WI38 (cell line): Measurements from ENCODE around the gene FDXR.

Experiments
- H3K4me3 ChIP-seq: 2 replicates; pipeline ENCODE4 v1.5.1; 2011; ENCODE audit warnings: low read depth, mild to moderate bottlenecking, control low read depth, low read length
- TF ChIP-seq, protein P1 (sequence below): IDR thresholded peaks from 2 replicates; pipeline ENCODE4 v1.5.1; 2012; ENCODE audit warnings: low read depth, mild to moderate bottlenecking, control low read depth, low read length

The FDXR gene

DNA sequence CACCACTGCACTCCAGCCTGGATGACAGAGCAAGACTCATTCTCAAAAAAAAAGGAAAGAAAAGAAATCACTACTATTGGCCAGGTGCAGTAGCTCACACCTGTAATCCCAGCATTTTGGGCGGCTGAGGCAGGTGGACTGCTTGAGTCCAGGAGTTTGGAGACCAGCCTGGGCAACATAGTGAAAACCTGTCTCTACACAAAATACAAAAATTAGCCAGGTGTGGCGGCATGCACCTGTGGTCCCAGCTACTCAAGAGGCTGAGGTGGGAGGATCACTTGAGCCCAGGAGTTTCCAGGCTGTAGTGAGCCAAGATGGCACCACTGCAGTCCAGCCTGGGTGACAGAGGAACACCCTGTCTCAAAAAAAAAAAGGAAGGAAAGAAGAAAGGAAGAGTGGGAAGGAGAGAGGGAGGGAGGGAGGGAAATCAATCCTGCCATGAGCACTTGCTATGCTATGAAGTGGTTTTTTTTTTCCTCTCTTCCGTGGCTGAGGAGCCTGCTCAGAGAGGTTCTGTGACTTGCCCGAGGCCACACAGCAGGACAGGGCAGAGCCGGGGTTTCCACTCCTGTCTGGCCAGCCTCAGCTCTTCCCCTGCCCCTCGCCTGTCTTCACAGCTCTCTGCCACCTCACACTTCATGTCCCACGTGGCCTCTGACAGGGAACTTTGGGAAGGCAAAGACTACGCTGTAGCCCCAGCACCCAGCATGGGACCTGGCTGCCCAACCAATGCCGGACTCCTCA lies 24.0 kb downstream of the FDXR start:
- TF ChIP-seq, protein P1, sequence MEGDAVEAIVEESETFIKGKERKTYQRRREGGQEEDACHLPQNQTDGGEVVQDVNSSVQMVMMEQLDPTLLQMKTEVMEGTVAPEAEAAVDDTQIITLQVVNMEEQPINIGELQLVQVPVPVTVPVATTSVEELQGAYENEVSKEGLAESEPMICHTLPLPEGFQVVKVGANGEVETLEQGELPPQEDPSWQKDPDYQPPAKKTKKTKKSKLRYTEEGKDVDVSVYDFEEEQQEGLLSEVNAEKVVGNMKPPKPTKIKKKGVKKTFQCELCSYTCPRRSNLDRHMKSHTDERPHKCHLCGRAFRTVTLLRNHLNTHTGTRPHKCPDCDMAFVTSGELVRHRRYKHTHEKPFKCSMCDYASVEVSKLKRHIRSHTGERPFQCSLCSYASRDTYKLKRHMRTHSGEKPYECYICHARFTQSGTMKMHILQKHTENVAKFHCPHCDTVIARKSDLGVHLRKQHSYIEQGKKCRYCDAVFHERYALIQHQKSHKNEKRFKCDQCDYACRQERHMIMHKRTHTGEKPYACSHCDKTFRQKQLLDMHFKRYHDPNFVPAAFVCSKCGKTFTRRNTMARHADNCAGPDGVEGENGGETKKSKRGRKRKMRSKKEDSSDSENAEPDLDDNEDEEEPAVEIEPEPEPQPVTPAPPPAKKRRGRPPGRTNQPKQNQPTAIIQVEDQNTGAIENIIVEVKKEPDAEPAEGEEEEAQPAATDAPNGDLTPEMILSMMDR = no peak
- H3K4me3 ChIP-seq = no peak overlapping the region

DNA sequence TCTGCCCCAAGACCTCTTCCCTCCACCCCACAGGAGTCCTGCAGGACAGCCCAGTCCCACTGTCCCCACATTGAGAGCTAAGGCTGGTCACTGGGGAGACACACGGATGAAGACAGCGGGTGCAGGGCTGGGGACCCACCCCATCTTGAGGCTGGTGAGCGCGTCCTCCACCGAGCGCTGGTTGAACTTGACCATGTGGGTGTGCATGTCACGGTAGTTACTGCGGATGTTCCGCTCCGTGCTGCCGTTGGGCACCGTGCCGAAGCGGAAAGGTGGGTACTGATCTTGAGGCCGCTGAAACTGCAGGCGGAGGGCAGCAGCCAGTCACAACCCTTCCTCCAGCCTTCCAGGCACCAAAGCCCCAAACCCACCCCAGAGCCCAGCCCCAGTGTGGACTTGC lies 26.2 kb downstream of the FDXR start:
- TF ChIP-seq, protein P1 = no peak

GRCh38 chr17:74843352-74843627 lies 29.5 kb downstream of the FDXR start:
- no peak overlapping the region for H3K4me3 ChIP-seq
- TF ChIP-seq, protein P1 = no peak

More for the DNA sequence above, 26.2 kb downstream of the FDXR start:
- no peak overlapping the region for H3K4me3 ChIP-seq

DNA sequence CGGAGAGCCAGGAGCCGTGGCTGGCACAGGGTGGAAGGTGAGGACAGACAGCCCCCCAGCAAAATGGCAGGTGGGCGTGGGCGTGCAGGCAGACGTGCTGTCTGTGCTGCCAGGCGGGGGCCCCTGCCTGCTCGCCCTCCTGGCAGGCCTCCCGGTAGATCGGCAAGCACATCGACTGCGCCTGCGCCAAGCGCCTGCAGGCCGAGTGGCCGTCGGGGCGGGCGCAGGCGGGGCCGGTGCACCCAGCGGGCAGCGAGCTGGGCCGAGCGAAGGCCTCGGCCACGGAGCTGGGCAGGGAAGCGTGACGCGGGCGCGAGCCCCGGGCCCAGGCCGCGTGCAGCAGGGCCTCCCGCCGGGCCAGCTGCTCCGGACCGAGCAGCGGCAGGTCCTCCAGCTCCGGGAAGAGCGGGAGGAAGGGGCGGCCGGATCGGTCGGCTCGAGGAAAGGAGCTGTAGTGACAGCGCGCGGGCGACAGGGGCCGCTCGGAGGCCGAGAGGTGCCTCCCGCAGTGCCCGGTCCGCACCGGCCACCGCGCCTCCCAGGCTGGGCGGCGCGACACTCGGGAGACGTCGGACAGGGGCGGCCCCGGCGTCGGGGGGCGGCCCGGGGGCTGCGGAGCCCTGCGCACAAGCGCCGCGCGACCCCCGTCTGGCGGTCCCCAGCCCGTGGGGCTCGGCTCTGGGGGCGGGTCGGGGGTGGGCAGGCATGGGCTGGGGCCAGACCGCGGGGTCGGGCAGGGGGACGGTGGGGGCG lies 30.0 kb downstream of the FDXR start:
- TF ChIP-seq, protein P1 = peak; percentile 39
- H3K4me3 ChIP-seq = peak overlapping the region; percentile 47; the same call in 1 of the 2 replicates

DNA sequence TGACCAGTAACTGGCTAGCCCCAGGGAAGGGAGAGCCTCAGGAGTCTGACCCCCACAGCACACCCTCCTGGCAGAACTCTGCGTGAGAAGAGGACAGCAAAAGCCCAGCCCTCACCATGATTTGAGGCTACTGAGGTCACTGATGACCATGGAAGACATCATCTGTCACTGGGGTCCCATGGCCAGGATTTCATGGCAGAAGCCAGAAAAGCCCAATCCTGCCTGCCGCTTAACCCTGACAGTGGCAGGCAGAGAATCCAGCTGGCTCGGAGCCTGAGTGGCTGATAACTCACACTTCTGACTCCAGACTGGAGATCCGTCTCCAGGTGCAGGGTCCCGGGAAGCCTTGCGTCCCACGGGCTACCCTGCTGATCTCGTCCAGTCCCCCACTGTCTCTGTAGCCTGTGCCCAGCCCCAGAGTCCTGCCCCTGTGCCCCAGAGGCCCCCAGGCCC lies 30.6 kb downstream of the FDXR start:
- TF ChIP-seq, protein P1 = no peak
- no peak overlapping the region for H3K4me3 ChIP-seq

DNA sequence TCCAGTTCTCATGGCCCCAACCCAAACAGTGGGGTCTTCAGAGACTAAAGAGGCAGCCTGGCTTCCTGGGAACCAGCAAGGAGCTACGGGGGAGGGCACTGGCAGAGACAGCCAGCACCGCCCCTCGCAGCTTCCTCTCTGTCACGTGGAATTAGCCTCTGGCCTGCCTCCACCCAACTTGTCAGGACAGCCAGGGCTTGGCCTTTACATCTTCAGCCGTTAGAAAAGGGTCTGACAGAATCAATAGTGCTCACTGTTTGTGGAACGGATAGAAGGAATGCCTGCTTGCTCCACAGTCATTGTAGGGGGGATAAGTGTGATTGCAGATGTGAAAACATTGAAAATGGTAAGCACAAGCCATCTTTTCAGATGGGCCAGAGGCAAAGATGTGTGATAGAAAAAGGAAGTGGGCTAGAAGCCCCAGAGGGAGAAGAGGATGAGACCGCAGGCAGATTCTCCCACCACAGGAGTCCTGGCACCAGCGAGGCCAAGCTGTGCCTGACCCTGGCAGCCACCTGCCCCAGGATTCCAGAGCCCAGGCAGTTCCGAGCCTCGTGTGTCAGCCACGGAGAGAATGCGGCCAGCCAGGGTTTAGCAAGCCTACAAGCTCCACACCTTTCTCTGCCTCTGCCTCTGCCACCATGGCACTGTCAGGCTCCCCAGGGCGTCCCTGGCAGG lies 31.7 kb downstream of the FDXR start:
- H3K4me3 ChIP-seq = no peak overlapping the region
- TF ChIP-seq, protein P1 = no peak
